ENCODE measurements around the gene IP6K3. TPM values are rescaled to one million over a fixed set of nuclear protein-coding genes. Genes with fewer than 3 reads are reported as not detected.

The IP6K3 gene
- total RNA-seq, 1 donor, result 6.0 TPM

Small RNA genes lying within 50 kb of the gene (small RNA-seq; reads per million reads assigned to genes)
- not detected for gene MIR3934

Other genes with a start within 250 kb of the IP6K3 start
- 20.0 and 30.7 TPM in 2 replicates for gene BAK1, start 166.6 kb downstream of the IP6K3 start, total RNA-seq
- gene ITPR3, start 125.6 kb downstream of the IP6K3 start, total RNA-seq, result 15.1 and 20.6 TPM in 2 replicates
- gene UQCC2, start 35.2 kb downstream of the IP6K3 start, total RNA-seq, result 23.8 and 24.6 TPM in 2 replicates
- 59.2 and 59.6 TPM in 2 replicates for gene LEMD2, start 42.2 kb upstream of the IP6K3 start, total RNA-seq
- gene MLN, start 57.1 kb upstream of the IP6K3 start, total RNA-seq, result not detected in 2 replicates

Measured in fibroblast of villous mesenchyme (primary cell).